Neural cell (in vitro differentiated cells): ENCODE data around the gene CDH4.

Experiments
- CTCF ChIP-seq: fragments of 450-650 bp; IDR thresholded peaks from 2 replicates; pipeline ENCODE4 v1.5.1; 2014; ENCODE audit warnings: antibody characterized with exemption, mild to moderate bottlenecking, moderate library complexity; ENCODE audit not compliant: poor library complexity, severe bottlenecking
- EP300 ChIP-seq: fragments of 450-650 bp; conservative IDR thresholded peaks from 2 replicates; pipeline ENCODE4 v1.6.1; 2014; ENCODE audit warnings: antibody characterized with exemption, mild to moderate bottlenecking, moderate library complexity; ENCODE audit not compliant: poor library complexity, severe bottlenecking
- EZH2 ChIP-seq: fragments of 200-600, 300-800 bp; shearing (Covaris generic), sonication (generic); IDR thresholded peaks from 2 replicates; pipeline ENCODE4 v1.6.1; 2014; ENCODE audit warnings: antibody characterized with exemption, low read length, borderline replicate concordance, mild to moderate bottlenecking; ENCODE audit not compliant: insufficient read depth, poor library complexity, severe bottlenecking
- MXI1 ChIP-seq: fragments of 450-650 bp; conservative IDR thresholded peaks from 2 replicates; pipeline ENCODE4 v1.6.1; 2014; ENCODE audit warnings: antibody characterized with exemption, mild to moderate bottlenecking; ENCODE audit not compliant: poor library complexity, severe bottlenecking
- POLR2AphosphoS5 ChIP-seq: IDR thresholded peaks from 2 replicates; pipeline ENCODE4 v1.6.1; 2012
- RAD21 ChIP-seq: fragments of 450-650 bp; conservative IDR thresholded peaks from 2 replicates; pipeline ENCODE4 v1.6.1; 2014; ENCODE audit warnings: antibody characterized with exemption, mild to moderate bottlenecking, moderate library complexity
- REST ChIP-seq: IDR thresholded peaks from 2 replicates; pipeline ENCODE4 v1.6.1; 2012; ENCODE audit warnings: borderline replicate concordance

- TF ChIP-seq CTCF (no peak), EZH2 (no peak), POLR2AphosphoS5 (no peak), RAD21 (no peak), EP300 (no peak), REST (no peak), MXI1 (no peak)
Observed at GRCh38 chr20:61875221-61875885, 623.3 kb downstream of the CDH4 start.
